HG03025 (cell line): ENCODE measurements around the gene COQ8B.
"Not testable (repeated sequence)": the region's sequence is repeated elsewhere in the genome, so short reads cannot be mapped to it uniquely, and the experiment has no call there.

ENCODE experiments used
- ATAC-seq: cut with Tn5 transposase; IDR thresholded peaks from one replicate; pipeline ENCODE4 v1.9.1; 2021; ENCODE audit warnings: mild to moderate bottlenecking, moderate library complexity; ENCODE audit not compliant: unreplicated experiment, low FRiP score

Gene COQ8B

GRCh38 chr19:40742886-40743285 lies 26.2 kb upstream of the COQ8B start:
- no peak for ATAC-seq

GRCh38 chr19:40742477-40742876 lies 25.8 kb upstream of the COQ8B start:
- no peak for ATAC-seq

- ATAC-seq = no peak
These were observed 25.1 kb upstream of the COQ8B start for GRCh38 chr19:40741527-40742390.

- ATAC-seq = no peak
These were observed 24.1 kb upstream of the COQ8B start for GRCh38 chr19:40740747-40741146.

GRCh38 chr19:40739871-40740703 lies 23.4 kb upstream of the COQ8B start:
- no peak for ATAC-seq

- ATAC-seq = no peak
These were observed 22.5 kb upstream of the COQ8B start for GRCh38 chr19:40739030-40739839.

GRCh38 chr19:40737102-40737644 lies 20.5 kb upstream of the COQ8B start:
- no peak for ATAC-seq

GRCh38 chr19:40736661-40737060 lies 20.0 kb upstream of the COQ8B start:
- no peak for ATAC-seq

- ATAC-seq = no peak
These were observed 18.5 kb upstream of the COQ8B start for GRCh38 chr19:40735013-40735771.

GRCh38 chr19:40733149-40733548 lies 16.5 kb upstream of the COQ8B start:
- ATAC-seq = no peak

GRCh38 chr19:40732304-40732703 lies 15.6 kb upstream of the COQ8B start:
- not testable (repeated sequence) for ATAC-seq

GRCh38 chr19:40730065-40730464 lies 13.4 kb upstream of the COQ8B start:
- ATAC-seq = not testable (repeated sequence)

GRCh38 chr19:40726279-40726678 lies 9.6 kb upstream of the COQ8B start:
- no peak for ATAC-seq

GRCh38 chr19:40724855-40725254 lies 8.2 kb upstream of the COQ8B start:
- no peak for ATAC-seq

GRCh38 chr19:40724315-40724714 lies 7.6 kb upstream of the COQ8B start:
- no peak for ATAC-seq

- no peak for ATAC-seq
These were observed 7.1 kb upstream of the COQ8B start for GRCh38 chr19:40723661-40724254.

- no peak for ATAC-seq
These were observed 5.4 kb upstream of the COQ8B start for GRCh38 chr19:40721936-40722661.

GRCh38 chr19:40721140-40721486 lies 4.4 kb upstream of the COQ8B start:
- ATAC-seq = no peak

GRCh38 chr19:40719414-40719894 lies 2.8 kb upstream of the COQ8B start:
- ATAC-seq = no peak
